Activated CD4-positive, alpha-beta T cell treated with anti-CD3 and anti-CD28 coated beads for 36 hours (primary cell): ENCODE results near the gene ZNF500. TPM values are rescaled to one million over a fixed set of nuclear protein-coding genes. Genes with fewer than 3 reads are reported as not detected.

Experiments
- ATAC-seq: fragments of 200-7000 bp; cut with Tn5 transposase; one replicate; pipeline ENCODE4 v1.10.0; 2021; ENCODE audit warnings: mild to moderate bottlenecking, moderate library complexity
- CTCF ChIA-PET: fragments of 350-600 bp; sonication (Branson Sonifier 250); formaldehyde crosslinking; loops from one replicate; lab custom pipeline; 2021; ENCODE audit warnings: antibody characterized with exemption; lab: Charles Lee
- POLR2A ChIA-PET: fragments of 350-600 bp; sonication (Branson Sonifier 250); formaldehyde crosslinking; loops from one replicate; lab custom pipeline; 2021; ENCODE audit warnings: antibody characterized with exemption, inconsistent platforms; lab: Charles Lee
- DNase-seq: peaks from one replicate; pipeline ENCODE4 v3.0.0-alpha.2; 2020
- H3K27ac Mint-ChIP-seq: one replicate; pipeline ENCODE4 v1.8.0; 2021; ENCODE audit warnings: mixed read lengths
- H3K27me3 Mint-ChIP-seq: one replicate; pipeline ENCODE4 v1.8.0; 2021; ENCODE audit warnings: mixed read lengths
- H3K36me3 Mint-ChIP-seq: one replicate; pipeline ENCODE4 v1.8.0; 2021; ENCODE audit warnings: low read depth, mixed read lengths
- H3K4me1 Mint-ChIP-seq: one replicate; pipeline ENCODE4 v1.8.0; 2021; ENCODE audit warnings: mixed read lengths
- H3K4me3 Mint-ChIP-seq: one replicate; pipeline ENCODE4 v1.8.0; 2021; ENCODE audit warnings: mild to moderate bottlenecking, moderate library complexity, mixed read lengths
- H3K9me3 Mint-ChIP-seq: one replicate; pipeline ENCODE4 v1.8.0; 2021; ENCODE audit warnings: low read depth, mixed read lengths
- intact Hi-C, 2 experiments: fragments of 100-400 bp; cut with DNase I in 1 of 2; cut with micrococcal nuclease in 1 of 2; formaldehyde crosslinking; loops; one replicate each; pipeline versions ENCODE4 v1.14.2 to v1.15.1; 2022 to 2024; cut with DNase I, micrococcal nuclease
- total RNA-seq, 2 experiments: library from RNA; stranded (reverse); gene quantifications; one replicate each; pipeline ENCODE4 v1.2.3, GENCODE V29; 2021

The ZNF500 gene
- total RNA-seq, 2 experiments from 2014 or later, result 10.3 to 11.6 TPM

GRCh38 chr16:4767872-4768548 lies 1.0 kb upstream of the ZNF500 start:
- CTCF ChIA-PET, result interaction anchor here (0.6 to 1.8 kb wide), 8 partner anchors 9 to 351 kb away, joined by 3 to 5 read pairs (median 4); partner anchors contain the start of genes ANKS3, DNAAF8 and MGRN1
- no peak for ATAC-seq
- no peaks in the 10 kb centered on the region for H3K9me3 Mint-ChIP-seq
- POLR2A ChIA-PET, result interaction anchor here (0.7 to 1.0 kb wide), 2 partner anchors 34 to 68 kb away, joined by 3 to 4 read pairs; partner anchors contain the start of genes ANKS3 and DNAAF8
- H3K36me3 Mint-ChIP-seq, result peaks cover 11% of the 10 kb centered on the region
- peak overlapping the region; percentile 89 for H3K4me3 Mint-ChIP-seq
- peak; percentile 57 for DNase-seq
- H3K4me1 Mint-ChIP-seq, result peaks cover 23% of the 10 kb centered on the region
- peak overlapping the region; percentile 88 for H3K27ac Mint-ChIP-seq
- no peaks in the 10 kb centered on the region for H3K27me3 Mint-ChIP-seq
- intact Hi-C loops, result loop anchor here (1.0 to 5.0 kb wide), 12 partner anchors 34 to 886 kb away; partner anchors contain the start of genes ANKS3 (in 2 of the 2), DNAAF8 (in 2 of the 2), ROGDI (in 2 of the 2) and SEC14L5 (in 2 of the 2)

GRCh38 chr16:4765511-4766474 lies 1.2 kb downstream of the ZNF500 start:
- Mint-ChIP-seq H3K27ac (peak overlapping the region; percentile 76), H3K36me3 (peaks cover 21% of the 10 kb centered on the region), H3K27me3 (no peaks in the 10 kb centered on the region), H3K4me1 (peaks cover 26% of the 10 kb centered on the region), H3K9me3 (no peaks in the 10 kb centered on the region), H3K4me3 (peak overlapping the region; percentile 89)
- CTCF ChIA-PET, result interaction anchor here (1.1 to 1.3 kb wide), 2 partner anchors 31 to 190 kb away, joined by 3 read pairs; partner anchors contain the start of gene DNAAF8
- no peak for DNase-seq
- POLR2A ChIA-PET, result no interaction called here
- ATAC-seq, result no peak
- intact Hi-C loops, result loop anchor here (2.0 to 5.0 kb wide), 5 partner anchors 141 to 883 kb away; partner anchors contain the start of genes CREBBP (in 1 of the 2), DNAJA3 (in 1 of the 2), HMOX2 (in 1 of the 2) and MGRN1 (in 1 of the 2)

GRCh38 chr16:4763791-4764190 lies 3.2 kb downstream of the ZNF500 start:
- Mint-ChIP-seq H3K4me3 (no peak overlapping the region), H3K27ac (no peak overlapping the region), H3K36me3 (peaks cover 29% of the 10 kb centered on the region), H3K4me1 (peaks cover 27% of the 10 kb centered on the region), H3K9me3 (no peaks in the 10 kb centered on the region), H3K27me3 (no peaks in the 10 kb centered on the region)
- no peak for DNase-seq
- no peak for ATAC-seq
- intact Hi-C loops, result no loop called here
- CTCF ChIA-PET, result no interaction called here
- POLR2A ChIA-PET, result no interaction called here

- no peaks in the 10 kb centered on the region for H3K9me3 Mint-ChIP-seq
- no peak for DNase-seq
- H3K4me3 Mint-ChIP-seq, result no peak overlapping the region
- ChIA-PET POLR2A (interaction anchor here (0.6 kb wide), 1 partner anchor 130 kb away, joined by 3 read pairs; no protein-coding TSS in a partner anchor), CTCF (interaction anchor here (0.7 to 1.0 kb wide), 2 partner anchors 129 to 146 kb away, joined by 3 read pairs; no protein-coding TSS in a partner anchor)
- H3K4me1 Mint-ChIP-seq, result peaks cover 17% of the 10 kb centered on the region
- no peak for ATAC-seq
- peaks cover 37% of the 10 kb centered on the region for H3K36me3 Mint-ChIP-seq
- H3K27ac Mint-ChIP-seq, result no peak overlapping the region
- intact Hi-C loops, result no loop called here
- no peaks in the 10 kb centered on the region for H3K27me3 Mint-ChIP-seq
Measured at GRCh38 chr16:4762205-4762604, 4.8 kb downstream of the ZNF500 start.

- peaks cover 4% of the 10 kb centered on the region for H3K9me3 Mint-ChIP-seq
- no peak overlapping the region for H3K4me3 Mint-ChIP-seq
- H3K27ac Mint-ChIP-seq, result peak overlapping the region; percentile 25
- intact Hi-C loops, result no loop called here
- peaks cover 48% of the 10 kb centered on the region for H3K36me3 Mint-ChIP-seq
- ATAC-seq (no peak), DNase-seq (no peak)
- ChIA-PET CTCF (interaction anchor here (0.6 to 1.0 kb wide), 3 partner anchors 9 to 315 kb away, joined by 3 read pairs; no protein-coding TSS in a partner anchor), POLR2A (no interaction called here)
- H3K4me1 Mint-ChIP-seq, result peaks cover 9% of the 10 kb centered on the region
- H3K27me3 Mint-ChIP-seq, result no peaks in the 10 kb centered on the region
Measured at GRCh38 chr16:4760221-4760910, 6.6 kb downstream of the ZNF500 start.

- H3K4me3 Mint-ChIP-seq, result no peak overlapping the region
- ChIA-PET POLR2A (no interaction called here), CTCF (no interaction called here)
- no peak overlapping the region for H3K27ac Mint-ChIP-seq
- DNase-seq (no peak), ATAC-seq (no peak)
- H3K4me1 Mint-ChIP-seq, result no peaks in the 10 kb centered on the region
- peaks cover 4% of the 10 kb centered on the region for H3K9me3 Mint-ChIP-seq
- peaks cover 37% of the 10 kb centered on the region for H3K36me3 Mint-ChIP-seq
- H3K27me3 Mint-ChIP-seq, result no peaks in the 10 kb centered on the region
- intact Hi-C loops, result no loop called here
Measured at GRCh38 chr16:4755687-4756086, 11.3 kb downstream of the ZNF500 start.

GRCh38 chr16:4754865-4755264 lies 12.1 kb downstream of the ZNF500 start:
- Mint-ChIP-seq H3K27ac (no peak overlapping the region), H3K27me3 (no peaks in the 10 kb centered on the region), H3K4me1 (no peaks in the 10 kb centered on the region), H3K36me3 (peaks cover 32% of the 10 kb centered on the region), H3K9me3 (peaks cover 4% of the 10 kb centered on the region), H3K4me3 (no peak overlapping the region)
- ChIA-PET CTCF (no interaction called here), POLR2A (no interaction called here)
- ATAC-seq (no peak), DNase-seq (no peak)
- intact Hi-C loops, result no loop called here

- intact Hi-C loops, result no loop called here
- peaks cover 4% of the 10 kb centered on the region for H3K9me3 Mint-ChIP-seq
- DNase-seq (no peak), ATAC-seq (no peak)
- H3K4me1 Mint-ChIP-seq, result no peaks in the 10 kb centered on the region
- peaks cover 24% of the 10 kb centered on the region for H3K36me3 Mint-ChIP-seq
- H3K27ac Mint-ChIP-seq, result no peak overlapping the region
- H3K27me3 Mint-ChIP-seq, result no peaks in the 10 kb centered on the region
- POLR2A ChIA-PET, result no interaction called here
- no peak overlapping the region for H3K4me3 Mint-ChIP-seq
- CTCF ChIA-PET, result no interaction called here
Measured at GRCh38 chr16:4753227-4753626, 13.7 kb downstream of the ZNF500 start.

GRCh38 chr16:4752351-4753100 lies 14.4 kb downstream of the ZNF500 start:
- intact Hi-C loops, result no loop called here
- CTCF ChIA-PET, result interaction anchor here (0.6 kb wide), 1 partner anchor 204 kb away, joined by 3 read pairs; no protein-coding TSS in a partner anchor
- POLR2A ChIA-PET, result no interaction called here
- DNase-seq, result no peak
- peaks cover 4% of the 10 kb centered on the region for H3K9me3 Mint-ChIP-seq
- ATAC-seq, result no peak
- H3K4me1 Mint-ChIP-seq, result no peaks in the 10 kb centered on the region
- H3K27me3 Mint-ChIP-seq, result no peaks in the 10 kb centered on the region
- H3K27ac Mint-ChIP-seq, result no peak overlapping the region
- peaks cover 23% of the 10 kb centered on the region for H3K36me3 Mint-ChIP-seq
- H3K4me3 Mint-ChIP-seq, result no peak overlapping the region

GRCh38 chr16:4750896-4751295 lies 16.1 kb downstream of the ZNF500 start:
- intact Hi-C loops, result no loop called here
- CTCF ChIA-PET, result no interaction called here
- no peak for ATAC-seq
- Mint-ChIP-seq H3K36me3 (peaks cover 17% of the 10 kb centered on the region), H3K4me3 (no peak overlapping the region), H3K27me3 (no peaks in the 10 kb centered on the region), H3K4me1 (no peaks in the 10 kb centered on the region), H3K9me3 (peaks cover 4% of the 10 kb centered on the region), H3K27ac (no peak overlapping the region)
- POLR2A ChIA-PET, result interaction anchor here (0.5 kb wide), 1 partner anchor 8 kb away, joined by 3 read pairs; no protein-coding TSS in a partner anchor
- DNase-seq, result no peak
